Activated CD8-positive, alpha-beta memory T cell treated with anti-CD3 and anti-CD28 coated beads, Interleukin-2, amount 50 U/mL, for 48 hours (primary cell): ENCODE results near the gene NUDT8.
A peak's percentile ranks its signal among the peaks of the same experiment; 100 is the strongest.
"Not testable (repeated sequence)": the region's sequence is repeated elsewhere in the genome, so short reads cannot be mapped to it uniquely, and the experiment has no call there.

Experiments
- DNase-seq: peaks from one replicate; pipeline ENCODE4 v3.0.0-alpha.2; 2020

The NUDT8 gene

DNA sequence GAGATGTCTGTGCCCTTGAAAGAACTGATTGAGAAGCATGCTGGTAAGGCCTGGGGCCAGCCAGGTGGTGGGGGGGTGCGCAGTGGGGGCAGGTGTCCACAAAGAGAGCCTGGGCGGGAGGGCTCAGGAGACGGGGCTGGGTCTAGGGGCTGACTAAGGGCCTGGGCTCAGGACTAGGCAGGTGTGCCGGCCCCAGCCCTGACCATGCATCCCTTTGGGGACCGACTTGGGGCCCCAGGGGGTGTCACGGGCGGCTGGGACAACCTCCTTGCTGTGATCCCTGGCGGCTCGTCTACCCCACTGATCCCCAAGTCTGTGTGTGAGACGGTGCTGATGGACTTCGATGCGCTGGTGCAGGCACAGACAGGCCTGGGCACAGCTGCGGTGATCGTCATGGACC, 18.6 kb downstream of the NUDT8 start:
- no peak for DNase-seq

DNA sequence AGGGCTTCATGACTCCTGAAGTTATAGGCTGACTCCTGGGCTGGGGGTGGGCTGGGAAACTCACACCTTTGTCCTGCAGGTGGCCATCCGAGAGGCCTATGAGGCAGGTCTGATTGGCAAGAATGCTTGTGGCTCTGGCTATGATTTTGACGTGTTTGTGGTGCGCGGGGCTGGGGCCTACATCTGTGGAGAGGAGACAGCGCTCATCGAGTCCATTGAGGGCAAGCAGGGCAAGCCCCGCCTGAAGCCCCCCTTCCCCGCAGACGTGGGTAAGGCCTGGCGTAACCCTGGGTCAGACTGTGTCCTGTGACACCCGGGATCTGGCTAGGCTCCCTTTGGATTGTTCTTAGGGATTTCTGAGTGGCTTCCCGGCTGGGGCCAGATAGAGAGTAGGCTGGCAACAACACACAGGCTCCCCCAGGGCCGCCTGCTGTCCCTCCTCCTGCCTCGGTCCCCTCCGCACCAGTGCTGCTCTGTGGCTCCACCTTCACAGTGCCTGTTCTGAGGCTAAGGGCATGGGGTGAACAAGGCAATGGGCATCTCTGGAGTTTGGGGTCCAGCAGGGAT, 19.4 kb downstream of the NUDT8 start:
- no peak for DNase-seq

DNA sequence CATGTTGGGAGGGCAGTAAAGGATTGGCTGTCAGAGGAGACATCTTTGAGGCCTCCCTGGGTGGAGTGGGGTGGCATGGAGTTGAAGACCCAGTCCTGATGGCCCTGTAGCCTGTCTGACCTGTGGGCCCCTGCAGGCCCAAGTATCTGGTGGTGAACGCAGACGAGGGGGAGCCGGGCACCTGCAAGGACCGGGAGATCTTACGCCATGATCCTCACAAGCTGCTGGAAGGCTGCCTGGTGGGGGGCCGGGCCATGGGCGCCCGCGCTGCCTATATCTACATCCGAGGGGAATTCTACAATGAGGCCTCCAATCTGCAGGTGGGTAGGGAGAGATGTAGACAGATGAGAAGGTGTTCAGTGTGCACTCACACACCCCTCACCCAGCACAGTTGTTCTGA, 20.4 kb downstream of the NUDT8 start:
- no peak for DNase-seq

DNA sequence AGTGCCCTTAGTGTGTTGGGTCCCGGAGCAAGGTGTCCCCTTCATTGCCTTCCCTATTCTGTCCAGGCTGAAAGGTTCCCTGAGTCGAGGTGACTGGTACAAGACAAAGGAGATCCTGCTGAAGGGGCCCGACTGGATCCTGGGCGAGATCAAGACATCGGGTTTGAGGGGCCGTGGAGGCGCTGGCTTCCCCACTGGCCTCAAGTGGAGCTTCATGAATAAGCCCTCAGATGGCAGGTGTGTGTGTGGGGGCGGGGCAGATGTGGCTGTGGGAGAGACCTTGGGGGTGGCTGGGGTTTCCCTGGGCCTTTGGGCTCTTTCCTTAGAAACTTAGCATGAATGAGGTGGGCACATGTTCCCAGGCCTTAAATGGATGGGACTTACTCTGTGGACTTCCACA, 21.3 kb downstream of the NUDT8 start:
- DNase-seq: no peak

DNA sequence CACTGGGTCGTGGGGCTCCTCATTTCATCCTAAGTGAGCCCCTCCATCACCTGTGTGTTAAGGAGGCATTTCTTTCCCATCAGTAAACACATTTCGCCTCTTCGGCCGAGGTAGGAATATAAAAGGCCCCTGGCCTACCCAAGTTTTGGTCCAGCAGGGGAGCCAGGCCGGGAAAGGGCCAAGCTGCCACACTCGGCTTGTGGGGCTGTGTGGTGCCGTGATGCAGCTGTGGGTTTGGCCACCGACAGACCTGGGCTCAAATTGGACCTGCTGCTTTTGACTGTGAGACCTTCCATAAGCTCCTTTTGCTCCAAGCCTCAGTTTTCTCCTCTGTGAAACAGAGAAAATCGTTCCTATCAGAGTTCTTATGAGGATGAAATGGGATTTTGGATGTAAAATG, 22.2 kb downstream of the NUDT8 start:
- no peak for DNase-seq

DNA sequence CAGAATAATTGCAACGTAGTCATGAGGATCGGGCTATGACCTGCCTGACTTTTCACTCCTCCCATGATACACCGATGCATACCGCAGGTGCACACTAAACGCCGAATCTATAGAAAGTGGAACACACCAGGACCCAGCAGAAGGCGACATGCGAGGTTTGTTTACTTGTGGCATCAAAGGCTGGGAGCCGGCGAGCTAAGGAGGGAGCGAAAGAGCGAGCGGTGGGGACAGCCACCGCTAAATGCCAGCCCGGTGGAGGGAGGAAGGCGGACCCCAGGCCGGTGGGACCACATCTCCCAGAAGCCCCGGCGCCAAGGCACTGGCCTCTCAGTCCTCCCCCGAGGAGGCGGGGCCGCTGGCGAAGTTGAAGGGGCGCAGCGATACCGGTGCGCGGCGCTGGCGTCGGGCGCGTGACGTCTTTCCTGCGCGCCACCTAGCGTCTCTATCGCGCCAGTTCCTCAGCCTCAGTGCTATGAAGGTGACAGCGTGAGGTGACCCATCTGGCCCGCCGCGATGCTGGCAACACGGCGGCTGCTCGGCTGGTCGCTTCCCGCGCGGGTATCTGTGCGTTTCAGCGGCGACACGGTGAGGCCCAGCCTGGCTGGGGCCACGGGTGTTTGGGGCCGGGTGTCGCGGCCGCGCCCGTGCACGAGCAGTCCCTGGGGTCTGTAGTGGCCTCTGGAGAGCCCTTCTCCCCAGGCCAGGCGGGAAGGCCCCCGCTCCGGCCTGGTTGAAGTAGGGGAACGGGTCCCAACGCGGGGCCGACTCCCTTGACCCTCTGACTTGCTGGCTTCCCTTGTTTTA, 23.0 kb downstream of the NUDT8 start, which contains the start of gene NDUFV1:
NDUFV1 (plus strand) TSS at position 445 of the 804 bp plus-strand sequence; CDS start at position 514, 69 bp downstream.
- peak; percentile 98 for DNase-seq

DNA sequence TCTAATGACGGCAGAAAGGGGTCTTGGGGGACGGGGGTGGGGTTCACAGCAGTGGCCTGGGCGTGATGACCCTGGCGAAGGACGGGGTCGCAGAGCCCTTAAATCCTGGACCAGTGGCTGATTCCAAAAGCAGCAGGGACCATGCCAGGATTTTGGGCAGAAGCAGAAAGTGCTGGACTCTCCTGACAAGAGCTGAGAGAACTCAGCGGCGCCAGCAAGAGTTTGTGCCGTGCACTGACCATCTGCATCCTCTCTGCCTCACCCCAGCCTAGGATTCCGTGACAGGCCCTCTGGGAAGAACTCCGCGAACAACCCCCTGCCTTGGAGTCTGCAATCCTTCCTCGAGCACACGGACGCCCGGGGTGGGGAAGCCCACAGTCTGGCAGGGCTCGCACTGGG, 23.6 kb downstream of the NUDT8 start:
- DNase-seq: no peak

DNA sequence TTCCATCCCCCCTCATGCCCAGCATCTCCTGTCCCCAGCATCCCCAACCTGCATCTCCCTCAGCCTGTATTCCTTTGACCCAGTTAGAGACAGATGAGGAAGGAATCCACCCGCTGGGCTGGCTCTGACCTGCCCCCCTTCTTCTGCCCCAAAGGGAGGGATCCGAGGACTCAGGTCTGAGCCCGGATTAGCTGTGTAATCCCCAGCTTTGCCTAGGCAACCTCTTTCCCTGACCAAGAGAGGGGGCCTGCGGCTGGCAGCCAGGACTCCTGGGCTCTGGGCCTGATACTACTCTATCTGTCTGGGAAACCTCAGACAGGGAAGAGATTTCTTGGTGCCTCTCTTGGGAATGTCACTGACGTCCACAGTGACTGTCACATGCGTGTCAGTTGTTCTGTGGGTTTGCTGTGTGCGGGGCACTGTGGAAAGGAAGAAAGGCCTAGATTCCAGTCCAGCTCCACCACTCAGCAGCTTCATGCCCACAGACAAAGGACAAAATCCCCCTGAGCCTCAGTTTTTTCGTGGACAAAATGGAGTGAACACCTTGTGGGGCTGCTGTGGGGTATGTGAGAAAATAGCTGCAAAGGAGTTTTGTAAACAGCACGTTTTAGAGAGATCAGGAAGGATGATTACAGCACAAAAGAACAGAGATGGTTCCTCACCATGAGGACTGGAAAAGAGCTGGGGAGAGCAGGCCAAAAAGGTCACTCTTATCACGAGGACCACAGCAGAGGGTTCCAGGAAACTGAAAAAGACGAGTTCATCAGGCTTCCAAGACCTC, 24.3 kb downstream of the NUDT8 start:
- no peak for DNase-seq

DNA sequence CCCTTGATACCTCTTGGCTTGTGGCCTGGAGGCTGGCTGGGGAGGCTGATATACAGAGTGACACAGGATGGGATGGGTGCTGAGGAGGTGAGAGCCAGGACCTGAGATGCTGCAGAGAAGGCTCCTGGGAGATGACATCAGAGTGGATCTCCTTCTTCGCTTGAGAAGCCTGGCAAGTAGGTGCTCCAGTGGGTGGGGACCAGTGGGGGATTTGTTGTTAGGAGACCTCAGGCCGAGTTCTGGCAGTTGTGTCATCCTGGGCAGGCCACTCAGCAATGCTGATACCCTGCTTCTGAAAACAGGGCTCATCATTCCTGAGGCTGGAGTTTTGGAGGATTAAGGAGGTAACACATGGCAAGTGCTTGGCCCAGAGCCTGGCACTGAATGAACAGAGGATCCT, 24.9 kb downstream of the NUDT8 start:
- no peak for DNase-seq

DNA sequence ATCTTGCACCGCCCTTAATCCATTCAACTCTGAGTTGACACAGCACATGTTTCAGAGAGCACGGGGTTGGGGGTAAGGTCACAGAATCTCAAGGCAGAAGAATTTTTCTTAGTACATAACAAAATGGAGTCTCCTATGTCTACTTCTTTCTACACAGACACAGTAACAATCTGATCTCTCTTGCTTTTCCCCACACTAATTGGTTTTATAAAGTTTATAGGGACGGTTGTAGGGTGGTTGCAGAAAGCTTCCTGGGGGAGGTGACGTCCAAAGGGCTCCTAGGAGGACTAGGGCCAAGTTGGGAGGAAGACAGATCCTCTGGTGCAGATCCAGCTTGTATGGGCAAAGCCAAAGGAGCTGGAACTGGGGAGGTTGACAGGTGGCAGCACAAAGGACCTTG, 25.6 kb downstream of the NUDT8 start:
- not testable (repeated sequence) for DNase-seq

DNA sequence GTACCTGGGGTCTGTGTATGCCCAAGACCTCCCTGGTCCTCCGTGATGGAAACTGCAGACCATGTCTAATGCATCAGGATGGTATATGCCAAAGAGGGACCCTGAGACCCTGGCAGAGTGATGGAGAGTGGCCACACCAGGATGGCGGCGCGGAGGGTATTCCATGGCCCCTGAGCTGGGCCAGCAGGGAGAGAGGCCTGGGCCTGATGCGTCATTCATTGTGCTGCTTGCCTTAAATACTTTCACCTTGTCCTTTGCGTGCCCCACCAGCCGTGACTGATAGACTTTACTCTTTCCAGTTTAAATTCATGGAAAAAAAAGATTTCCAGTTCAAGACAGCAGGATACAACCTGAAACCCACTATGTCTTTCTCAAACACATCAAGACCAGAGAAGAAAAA, 28.6 kb downstream of the NUDT8 start:
- DNase-seq: no peak

DNA sequence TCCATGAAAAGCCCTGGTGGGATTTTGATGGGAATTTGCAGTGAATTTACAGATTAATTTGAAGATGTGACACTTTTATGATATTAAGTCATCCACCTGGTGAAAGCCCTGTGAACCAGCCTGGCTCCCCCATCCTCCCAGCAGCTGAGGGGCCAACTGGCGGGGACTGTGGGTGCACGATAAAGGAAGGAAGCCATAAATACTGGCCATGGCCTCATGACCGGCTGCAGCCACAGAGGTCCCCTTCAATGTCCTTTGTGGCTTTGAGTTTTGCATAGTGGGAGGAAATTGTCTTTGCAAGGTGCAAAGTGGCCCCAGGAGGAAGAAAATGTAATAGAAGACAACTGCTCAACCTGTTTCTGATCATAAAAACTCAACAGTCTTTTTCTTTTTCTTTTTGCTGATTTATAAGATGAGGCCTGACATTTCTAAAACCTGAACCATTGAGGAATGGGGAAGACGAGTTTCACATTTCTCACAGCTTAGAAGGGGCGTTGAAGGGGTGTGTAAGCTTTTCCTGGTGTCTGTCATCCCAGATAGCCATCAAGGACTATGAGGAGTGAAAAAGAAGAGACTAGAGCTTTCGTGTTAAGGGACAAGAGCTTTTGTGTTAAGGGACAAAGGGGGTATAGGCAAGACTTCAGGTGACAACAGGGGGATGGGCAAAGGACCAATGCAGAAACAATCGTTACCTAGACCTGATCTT, 29.3 kb downstream of the NUDT8 start:
- no peak for DNase-seq

DNA sequence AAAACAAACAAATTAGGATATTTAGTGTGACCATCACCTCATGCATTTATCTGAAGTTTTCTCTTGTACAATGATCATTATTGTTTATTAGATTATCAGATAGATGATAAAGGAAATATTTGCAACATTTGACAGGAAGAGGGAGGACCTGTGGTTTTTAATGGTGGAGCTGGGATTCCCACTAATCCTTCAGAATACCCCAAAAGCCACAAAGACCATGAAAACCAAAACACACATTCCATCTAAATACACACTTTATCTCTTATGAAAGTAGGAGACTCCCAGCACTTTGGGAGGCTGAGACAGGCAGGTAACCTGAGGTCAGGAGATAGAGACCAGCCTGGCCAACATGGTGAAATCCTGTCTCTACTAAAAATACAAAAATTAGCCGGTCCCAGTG, 30.6 kb downstream of the NUDT8 start:
- DNase-seq: no peak

DNA sequence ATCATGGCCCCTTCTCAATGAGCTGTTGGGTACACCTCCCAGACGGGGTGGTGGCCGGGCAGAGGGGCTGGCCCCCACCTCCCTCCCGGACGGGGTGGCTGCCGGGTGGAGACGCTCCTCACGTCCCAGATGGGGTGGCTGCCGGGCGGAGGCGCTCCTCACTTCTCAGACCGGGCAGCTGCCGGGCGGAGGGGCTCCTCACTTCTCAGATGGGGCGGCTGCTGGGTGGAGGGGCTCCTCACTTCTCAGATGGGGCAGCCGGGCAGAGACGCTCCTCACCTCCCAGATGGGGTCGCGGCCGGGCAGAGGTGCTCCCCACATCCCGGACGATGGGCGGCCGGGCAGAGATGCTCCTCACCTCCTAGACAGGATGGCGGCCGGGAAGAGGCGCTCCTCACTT, 31.8 kb downstream of the NUDT8 start:
- DNase-seq: not testable (repeated sequence)

DNA sequence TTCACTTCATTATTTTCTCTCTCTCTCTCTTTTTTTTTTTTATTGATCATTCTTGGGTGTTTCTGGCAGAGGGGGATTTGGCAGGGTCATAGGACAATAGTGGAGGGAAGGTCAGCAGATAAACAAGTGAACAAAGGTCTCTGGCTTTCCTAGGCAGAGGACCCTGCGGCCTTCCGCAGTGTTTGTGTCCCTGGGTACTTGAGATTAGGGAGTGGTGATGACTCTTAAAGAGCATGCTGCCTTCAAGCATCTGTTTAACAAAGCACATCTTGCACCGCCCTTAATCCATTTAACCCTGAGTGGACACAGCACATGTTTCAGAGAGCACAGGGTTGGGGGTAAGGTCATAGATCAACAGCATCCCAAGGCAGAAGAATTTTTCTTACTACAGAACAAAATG, 32.3 kb downstream of the NUDT8 start:
- DNase-seq: not testable (repeated sequence)

DNA sequence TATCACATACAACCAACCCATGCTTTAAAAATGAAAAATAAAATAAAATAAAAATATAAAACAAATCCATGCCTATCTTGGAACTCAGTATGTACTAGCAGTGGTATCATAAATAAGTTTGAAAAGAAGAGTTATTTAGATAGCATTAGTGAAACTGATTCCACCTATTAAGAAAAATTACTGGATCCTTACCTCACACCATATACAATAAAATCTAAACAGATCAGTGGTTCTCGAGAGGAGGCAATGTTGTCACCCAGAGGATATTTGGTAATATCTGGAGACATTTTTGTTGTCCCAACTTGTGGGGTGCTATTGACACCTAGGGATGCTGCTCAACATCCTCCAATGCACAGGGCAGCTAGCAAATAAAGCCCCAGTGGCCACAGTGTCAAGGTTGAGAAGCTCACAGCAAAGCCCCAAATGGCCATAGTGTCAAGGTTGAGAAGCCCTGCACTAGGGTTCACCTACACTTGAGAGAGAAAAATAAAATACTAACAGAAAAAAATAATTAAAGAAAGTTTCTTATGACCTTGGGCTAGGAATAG, 32.9 kb downstream of the NUDT8 start:
- no peak for DNase-seq

DNA sequence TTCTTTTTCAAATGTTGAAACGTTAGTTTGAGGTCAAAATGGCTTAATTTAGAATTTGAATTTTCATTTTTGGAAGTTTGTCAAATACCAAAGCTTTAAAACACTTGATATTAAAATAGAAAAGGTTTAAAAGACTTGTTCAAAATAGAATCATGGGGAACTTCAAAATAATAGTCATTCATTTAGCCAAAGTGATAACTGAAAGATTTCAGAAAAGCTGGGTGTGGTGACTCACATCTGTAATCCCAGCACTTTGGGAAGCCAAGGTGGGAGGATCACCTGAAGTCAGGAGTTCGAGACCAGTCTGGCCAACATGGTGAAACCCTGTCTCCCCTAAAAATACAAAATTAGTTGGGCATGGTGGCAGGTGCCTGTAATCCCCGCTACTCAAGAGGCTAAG, 35.3 kb downstream of the NUDT8 start:
- no peak for DNase-seq

DNA sequence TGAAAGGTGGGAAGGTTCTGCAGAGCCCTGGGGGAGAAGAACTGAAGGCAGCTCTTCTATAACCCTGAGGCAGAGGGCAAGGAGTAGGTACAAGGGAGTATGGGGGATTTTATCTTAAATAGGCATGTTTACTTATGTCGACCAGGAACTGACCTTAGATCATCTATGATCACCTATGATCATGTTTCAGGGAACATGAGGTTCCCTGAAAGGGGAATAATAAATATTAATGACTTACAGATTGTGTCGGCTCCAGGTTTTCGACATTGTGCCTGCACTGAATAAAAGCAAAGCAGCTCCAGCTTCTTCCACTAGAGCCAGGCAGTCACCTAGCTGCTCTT, 36.2 kb downstream of the NUDT8 start:
- no peak for DNase-seq

DNA sequence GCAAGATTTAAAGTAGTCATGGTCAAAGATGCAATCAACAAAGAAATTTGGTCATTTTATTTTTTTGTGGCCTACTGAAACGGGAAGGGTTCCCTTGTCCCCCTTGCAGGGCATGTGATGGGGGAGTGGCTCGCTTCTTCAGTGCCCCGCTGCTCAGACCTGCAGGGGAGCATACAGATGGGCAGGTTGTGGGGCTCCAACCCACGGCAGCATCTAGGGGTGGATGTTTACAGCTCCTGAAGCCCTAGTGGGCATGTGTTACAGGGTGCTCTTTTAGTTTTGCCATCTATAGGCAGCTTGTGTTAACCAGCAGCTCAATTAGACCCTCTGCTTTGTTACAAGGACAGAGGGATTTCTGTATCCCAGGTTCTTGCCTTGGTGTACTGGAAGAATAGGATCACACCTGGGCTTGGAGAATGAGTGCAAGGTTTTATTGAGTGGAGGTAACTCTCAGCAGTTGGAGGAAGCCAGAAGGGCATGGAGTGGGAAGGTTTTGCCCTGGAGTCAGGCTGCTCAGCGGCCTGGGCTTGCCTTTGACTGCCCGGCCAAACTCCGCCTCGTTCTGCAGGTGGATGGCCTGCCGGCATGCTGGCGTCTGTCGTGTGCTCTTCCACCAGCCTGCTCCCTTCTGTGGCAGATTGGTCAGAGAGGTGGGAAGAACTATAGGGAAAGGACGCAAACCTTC, 36.7 kb downstream of the NUDT8 start:
- no peak for DNase-seq

DNA sequence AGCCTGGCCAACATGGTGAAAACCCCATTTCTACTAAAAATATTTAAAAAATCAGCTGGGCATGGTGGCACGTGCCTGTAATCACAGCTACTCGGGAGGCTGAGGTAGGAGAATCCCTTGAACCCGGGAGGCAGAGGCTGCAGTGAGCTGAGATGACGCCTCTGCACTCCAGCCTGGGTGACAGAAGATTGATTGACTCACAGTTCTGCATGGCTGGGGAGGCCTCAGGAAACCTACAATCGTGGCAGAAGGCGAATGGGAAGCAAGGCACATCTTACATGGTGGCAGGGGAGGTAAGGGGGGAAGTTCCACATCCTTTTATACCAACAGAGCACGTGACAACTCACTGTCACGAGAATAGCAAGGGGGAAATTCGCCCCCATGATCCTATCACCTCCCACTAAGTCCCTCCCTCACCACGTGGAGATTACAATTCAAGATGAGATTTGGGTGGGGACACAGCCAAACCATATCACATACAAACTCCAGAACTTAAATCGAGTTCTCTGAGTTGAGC, 40.8 kb downstream of the NUDT8 start:
- DNase-seq: not testable (repeated sequence)

DNA sequence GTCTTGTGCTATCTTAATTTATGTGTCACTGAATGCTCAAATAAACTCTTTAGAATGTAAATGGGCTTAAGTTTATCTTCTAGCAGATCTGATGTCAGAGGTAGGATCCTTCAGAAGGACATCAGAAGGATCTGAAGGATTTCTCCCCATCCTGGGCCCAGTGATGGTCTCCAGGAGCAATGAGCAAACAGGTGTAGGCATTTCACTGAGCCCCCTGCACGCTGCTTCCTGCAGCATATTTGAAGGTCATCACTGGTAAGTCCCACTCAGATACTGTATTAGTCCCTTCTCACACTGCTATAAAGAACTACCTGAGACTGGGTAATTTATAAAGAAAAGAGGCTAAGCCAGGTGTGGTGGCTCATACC, 41.6 kb downstream of the NUDT8 start:
- no peak for DNase-seq

DNA sequence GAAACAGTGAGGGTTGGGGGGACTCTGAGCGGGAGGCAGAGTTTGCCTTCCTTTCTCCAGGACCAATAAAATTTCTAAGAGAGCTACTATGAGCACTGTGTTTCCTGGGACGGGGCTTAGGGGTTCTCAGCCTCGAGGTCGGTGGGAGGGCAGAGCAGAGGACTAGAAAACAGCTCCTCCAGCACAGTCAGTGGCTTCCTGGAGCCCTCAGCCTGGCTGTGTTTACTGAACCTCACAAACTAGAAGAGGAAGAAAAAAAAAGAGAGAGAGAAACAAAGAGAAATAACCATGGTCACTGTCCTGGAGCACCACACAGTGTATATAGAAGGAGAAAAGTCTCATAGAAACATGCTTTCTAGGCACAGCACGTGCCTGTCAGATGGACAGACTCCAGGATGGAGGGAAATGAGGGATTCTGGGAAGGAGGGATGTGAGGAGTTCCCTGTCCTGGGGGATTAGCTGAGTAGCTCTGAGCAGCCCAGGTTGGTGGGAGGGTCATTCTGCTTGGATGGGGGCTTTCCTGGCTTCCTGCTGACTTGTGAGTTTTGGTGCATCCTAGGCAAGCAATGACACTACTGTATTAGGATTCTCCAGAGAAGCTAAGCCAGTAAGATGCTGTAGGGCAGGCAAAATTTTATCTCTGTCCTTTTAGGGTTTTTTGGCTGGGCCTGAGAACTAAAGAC, 43.0 kb downstream of the NUDT8 start:
- DNase-seq: no peak
